Measurements from ENCODE around the gene NR4A3. TPM values are rescaled to one million over a fixed set of nuclear protein-coding genes. Genes with fewer than 3 reads are reported as not detected.

Gene NR4A3
- total RNA-seq, 1 experiment from 2014 or later, result 0.24 TPM

- Histone ChIP-seq H3K23me2 (ENCODE audit: insufficient read length, low read depth, low read length, poor library complexity, severe bottlenecking) (no peaks in the 10 kb centered on the region), H3K9ac (ENCODE audit: extremely low read depth, insufficient read length, low read length) (no peak overlapping the region), H3K56ac (ENCODE audit: insufficient read length, low read depth, low read length) (no peak overlapping the region), H2BK12ac (ENCODE audit: insufficient read length, low read depth, low read length) (no peak overlapping the region), H3K4me2 (ENCODE audit: insufficient read depth, insufficient read length, low read length) (no peak overlapping the region), H4K91ac (ENCODE audit: insufficient read length, low read depth, low read length) (no peak overlapping the region), H4K5ac (ENCODE audit: insufficient read length, low read depth, low read length) (no peak overlapping the region), H2BK15ac (ENCODE audit: low read depth, low read length) (no peak overlapping the region), H4K20me1 (ENCODE audit: control insufficient read depth, insufficient read depth, insufficient read length) (no peaks in the 10 kb centered on the region), H3K79me2 (ENCODE audit: insufficient read depth, low read length) (no peaks in the 10 kb centered on the region), H3K9me3 (ENCODE audit: control insufficient read depth, low read depth, low read length) (no peaks in the 10 kb centered on the region), H3K18ac (ENCODE audit: insufficient read length, low read depth, low read length) (no peak overlapping the region), H2BK120ac (ENCODE audit: low read depth, low read length, poor library complexity, severe bottlenecking) (no peak overlapping the region), H3T11ph (ENCODE audit: low read length) (no peak overlapping the region), H3K27me3 (ENCODE audit: insufficient read depth, low read length) (no peaks in the 10 kb centered on the region), H3K23ac (ENCODE audit: insufficient read length, low read depth, low read length) (no peak overlapping the region), H3K27ac (ENCODE audit: insufficient read length, low read depth, low read length) (no peak overlapping the region), H3K14ac (ENCODE audit: insufficient read depth, low read length) (no peak overlapping the region), H2BK5ac (ENCODE audit: insufficient read length, low read length) (no peak overlapping the region), H2AFZ (ENCODE audit: low read length) (no peak overlapping the region), H4K8ac (replicated peaks; ENCODE audit: insufficient read length, low read depth, low read length) (no peak overlapping the region), H2BK20ac (ENCODE audit: low read depth, low read length, poor library complexity, severe bottlenecking) (no peak overlapping the region), H3K4me1 (ENCODE audit: insufficient read depth, low read length) (no peaks in the 10 kb centered on the region), H2AK5ac (ENCODE audit: insufficient read length, low read length) (no peak overlapping the region), H3K79me1 (ENCODE audit: insufficient read depth, low read depth, low read length, poor library complexity, severe bottlenecking) (no peaks in the 10 kb centered on the region), H3K4ac (ENCODE audit: low read depth, low read length) (no peak overlapping the region)
- DNase-seq, result no peak
- H3K27me3 Mint-ChIP-seq (ENCODE audit: low read depth), result no peaks in the 10 kb centered on the region
- H3K4me1 Mint-ChIP-seq, result peaks cover 2 to 3% of the 10 kb centered on the region in 2 experiments; a peak in 3 of 4 replicates
- H3K4me3 Mint-ChIP-seq, result no peak overlapping the region
- no peaks in the 10 kb centered on the region for H3K36me3 Mint-ChIP-seq (ENCODE audit: insufficient read depth in 1 of 3, low read depth in 3 of 3)
- no peaks in the 10 kb centered on the region for H3K9me3 Mint-ChIP-seq
- WGBS (ENCODE audit: extremely low coverage, insufficient read length, low lambda C conversion rate), result no CpG with 5 or more reads among the region's 5 CpGs
- no peak for TF ChIP-seq CTCF (conservative IDR thresholded peaks at IDR 0.05)
- H3K27ac Mint-ChIP-seq, result no peak overlapping the region
Observed at GRCh38 chr9:99870126-99870525, 48.4 kb downstream of the NR4A3 start.

Measured in H9 (cell line).